EL (cell line): ENCODE results near the gene BCL2A1.
"Not testable (repeated sequence)": the region's sequence is repeated elsewhere in the genome, so short reads cannot be mapped to it uniquely, and the experiment has no call there.

Experiments used
- DNase-seq: peaks from one replicate; pipeline ENCODE4 v3.0.0-alpha.2; 2016

The BCL2A1 gene

DNA sequence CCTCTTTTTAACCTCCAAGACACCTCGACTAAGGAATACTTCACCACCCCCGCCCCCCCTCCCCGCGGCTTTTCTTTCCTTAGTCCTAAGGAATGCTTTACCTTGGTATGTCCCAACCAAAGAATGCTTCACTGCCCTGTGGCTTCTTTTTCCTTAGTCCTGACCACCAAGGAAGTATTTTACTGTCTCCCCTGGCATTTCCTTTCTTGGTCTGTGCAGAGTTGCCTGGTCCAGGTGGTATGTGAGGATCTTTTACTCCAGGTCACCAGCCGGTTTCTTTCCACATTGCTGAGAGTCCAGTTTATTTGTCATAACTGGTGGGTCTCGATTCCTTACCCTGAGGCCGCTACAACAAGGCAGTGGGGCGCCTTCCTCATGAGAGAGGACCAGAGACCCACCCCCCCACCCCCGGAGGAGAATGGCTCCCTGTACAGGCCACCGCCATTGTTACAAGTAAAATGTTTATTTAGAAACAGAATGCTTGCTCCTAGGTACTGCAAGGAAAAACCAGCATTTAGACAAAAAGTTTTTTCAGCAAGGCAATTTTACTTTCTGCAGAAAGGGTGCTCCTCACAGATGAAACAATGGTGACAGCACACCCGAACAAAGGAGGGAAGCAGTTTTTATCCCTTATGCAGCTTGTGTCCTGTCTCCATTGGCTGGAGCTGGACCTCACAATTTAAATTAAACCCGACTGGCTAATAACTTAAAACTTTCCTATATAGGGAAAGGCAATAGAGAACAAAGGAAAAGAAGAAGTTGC lies 51.1 kb downstream of the BCL2A1 start:
- no peak for DNase-seq

DNA sequence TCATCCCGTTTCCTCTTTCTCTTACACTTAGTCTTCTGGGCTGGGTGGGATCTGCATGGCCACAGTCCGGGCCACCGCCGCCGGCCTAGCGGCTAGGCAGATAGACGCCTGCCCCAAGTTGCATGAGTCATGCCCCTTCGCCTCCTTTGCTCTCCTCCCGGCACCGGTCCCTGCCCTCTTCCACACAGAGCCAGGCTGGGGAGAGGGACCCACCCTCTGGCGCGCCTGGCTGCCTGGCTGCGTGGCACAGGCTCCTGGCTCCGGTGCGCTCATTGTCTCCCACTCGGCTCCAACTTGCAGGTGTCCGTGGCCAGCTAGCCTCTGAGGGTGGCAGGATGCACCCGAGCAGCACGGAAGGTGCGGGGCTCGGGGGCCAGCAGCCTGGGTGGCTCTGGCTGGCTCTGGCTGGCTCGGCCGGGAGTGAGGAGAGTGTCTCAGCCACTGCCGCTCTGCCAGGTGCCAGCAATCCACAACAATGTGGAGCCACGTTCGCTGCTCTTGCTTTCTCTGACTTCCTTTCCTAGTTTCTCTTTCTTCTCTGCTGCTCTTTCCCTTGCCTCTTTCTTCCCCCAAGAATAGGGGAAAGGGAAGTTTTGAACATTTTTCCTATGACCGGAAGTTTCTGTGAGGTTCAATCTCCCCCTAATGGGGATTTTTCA lies 51.8 kb downstream of the BCL2A1 start:
- DNase-seq = no peak

DNA sequence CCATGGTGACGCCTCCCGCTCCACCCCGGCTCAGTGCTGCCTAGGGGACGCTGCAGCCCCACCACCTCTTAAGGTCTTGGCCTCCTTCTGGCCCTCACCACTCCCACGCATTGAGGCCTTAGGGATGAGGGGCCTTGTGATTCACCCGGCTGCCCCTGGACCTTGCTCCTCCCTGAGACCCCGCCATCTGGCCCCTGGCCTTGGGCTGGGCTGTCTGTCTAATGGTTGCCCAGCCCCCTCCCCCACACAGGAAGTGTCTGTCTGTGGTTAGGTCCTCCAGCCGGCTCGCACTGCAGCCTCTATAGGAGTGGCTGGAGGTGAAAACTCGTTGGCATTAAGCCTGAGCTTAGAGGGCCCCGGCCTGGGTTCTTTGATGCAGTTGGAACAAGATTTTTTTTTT lies 52.7 kb downstream of the BCL2A1 start:
- DNase-seq = no peak

DNA sequence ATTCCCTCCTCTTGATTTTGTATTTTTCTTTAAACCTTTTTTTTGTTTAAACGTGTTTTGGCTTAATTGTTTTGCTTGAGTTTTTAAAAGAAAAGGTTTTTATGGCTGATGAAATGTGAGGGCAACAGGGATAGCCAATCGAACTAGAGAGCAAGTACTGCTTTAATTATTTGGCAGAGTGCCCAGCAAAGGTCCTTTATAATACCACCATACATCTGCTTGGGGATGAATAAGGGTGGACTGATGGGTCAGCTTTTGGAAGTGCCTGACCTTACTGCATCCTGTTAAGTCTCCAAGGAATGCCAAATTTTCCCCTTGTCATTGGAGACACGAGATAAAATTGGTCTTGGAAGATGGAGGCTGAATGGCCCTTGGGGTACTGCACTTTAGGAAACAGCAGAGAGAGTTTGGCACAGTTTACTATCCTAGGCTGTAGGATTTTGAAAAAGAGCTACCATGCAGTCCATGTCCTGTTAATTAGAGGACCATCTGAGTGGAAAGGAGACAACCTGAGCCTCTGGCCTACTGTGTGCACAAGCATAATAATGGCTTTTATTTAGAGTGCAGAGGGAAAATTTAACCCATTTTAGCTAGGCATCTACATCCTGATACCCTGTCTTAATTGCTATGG lies 54.4 kb downstream of the BCL2A1 start:
- no peak for DNase-seq

DNA sequence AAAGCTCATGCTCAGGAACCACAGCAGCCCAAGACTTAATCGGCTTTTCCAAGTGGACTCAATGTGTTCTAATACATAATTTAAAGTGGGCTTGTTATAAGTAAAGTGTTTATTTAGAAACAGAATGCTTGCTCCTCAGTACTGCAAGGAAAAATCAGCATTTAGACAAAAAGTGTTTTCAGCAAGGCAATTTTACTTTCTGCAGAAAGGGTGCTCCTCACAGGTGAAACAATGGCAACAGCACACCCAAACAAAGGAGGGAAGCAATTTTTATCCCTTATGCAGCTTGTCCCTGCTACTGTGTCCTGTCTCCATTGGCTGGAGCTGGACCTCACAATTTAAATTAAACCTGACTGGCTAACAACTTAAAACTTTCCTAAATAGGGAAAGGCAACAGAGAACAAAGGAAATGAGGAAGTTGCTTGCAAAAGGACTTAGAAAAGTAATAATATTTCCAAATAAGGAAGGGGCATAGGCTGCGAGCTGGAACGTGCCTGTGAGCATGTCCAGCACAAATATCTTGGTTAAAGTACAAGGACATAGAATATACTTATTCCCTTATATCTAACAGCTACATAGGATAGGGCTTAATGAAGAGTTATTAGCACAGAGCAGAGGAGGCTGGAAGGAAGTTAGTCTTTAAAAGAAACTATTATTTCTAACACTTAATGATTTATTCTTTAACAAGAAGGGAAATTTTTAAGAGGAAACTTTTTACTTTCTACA lies 55.1 kb downstream of the BCL2A1 start:
- DNase-seq = not testable (repeated sequence)

DNA sequence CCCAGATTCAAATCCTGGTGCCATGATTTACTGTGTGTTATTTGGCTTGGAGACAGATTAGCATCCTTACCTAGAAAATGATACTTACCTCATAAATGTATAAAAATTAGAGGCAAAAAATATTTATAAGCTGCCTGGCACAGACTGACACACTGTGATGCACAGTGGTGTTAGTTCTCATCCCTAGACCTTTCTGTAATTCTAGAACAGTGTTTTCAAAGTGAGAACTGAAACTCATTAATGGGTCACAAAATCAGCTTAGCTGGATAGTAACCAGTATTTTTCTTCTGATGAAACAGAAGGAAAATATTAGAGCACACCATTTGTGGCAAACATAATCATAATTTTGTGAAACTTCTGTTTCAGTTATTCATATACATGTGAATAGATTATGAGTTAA lies 56.3 kb downstream of the BCL2A1 start:
- DNase-seq = no peak
